ENCODE measurements around the gene TSPAN7. TPM values are rescaled to one million over a fixed set of nuclear protein-coding genes. Genes with fewer than 3 reads are reported as not detected.

The TSPAN7 gene
- total and polyA plus RNA-seq, 2 donors (not counting 3 experiments of a cell fraction or from before 2014, with no cell fraction given): 3.2 to 5.2 TPM

DNA sequence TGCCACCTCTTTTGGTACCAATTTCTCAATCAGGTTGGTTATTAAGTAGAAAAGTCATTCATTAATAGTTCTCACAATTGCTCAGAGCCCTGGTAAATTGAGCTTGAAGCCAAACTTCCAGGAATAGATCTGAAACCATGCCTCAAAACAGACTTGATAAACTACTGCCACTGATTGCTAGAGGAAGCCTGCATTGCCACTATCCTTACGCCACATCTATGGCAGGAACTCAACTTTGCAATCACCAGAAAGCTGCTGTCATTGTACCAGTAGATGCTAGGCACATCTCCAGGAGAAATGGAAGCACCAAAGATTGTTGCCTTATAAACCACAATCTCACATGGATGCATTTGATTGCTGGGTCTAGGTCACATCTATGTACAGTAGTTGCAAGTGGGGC, 21.6 kb upstream of the TSPAN7 start:
- Histone ChIP-seq H3K79me2 (ENCODE audit: control insufficient read depth, insufficient read depth, low read length) (no peaks in the 10 kb centered on the region), H3K4me1 (ENCODE audit: control insufficient read depth, extremely low read depth, insufficient read depth, low read length) (peaks cover 3% of the 10 kb centered on the region), H3K9ac (replicated peaks; ENCODE audit: extremely low read depth, insufficient read depth, low read length) (no peak overlapping the region), H3K4me2 (ENCODE audit: insufficient read depth, low read length) (no peak overlapping the region), H4K20me1 (replicated peaks; ENCODE audit: control insufficient read depth, extremely low read depth, insufficient read depth, low read length) (no peaks in the 10 kb centered on the region), H3K27ac (ENCODE audit: insufficient read depth, low read depth, low read length) (no peak overlapping the region), H3K36me3 (ENCODE audit: control insufficient read depth in 2 of 2, extremely low read depth in 1 of 2, insufficient read depth in 2 of 2, low read length in 2 of 2) (no peaks in the 10 kb centered on the region), H3K27me3 (ENCODE audit: control insufficient read depth in 2 of 2, insufficient read depth in 2 of 2, low read length in 2 of 2) (no peaks in the 10 kb centered on the region), H3K4me3 (replicated peaks in 1 of 3; ENCODE audit: insufficient read depth in 1 of 3, low read depth in 1 of 3, low read length in 3 of 3) (no peak overlapping the region), H3K9me3 (replicated peaks; ENCODE audit: control insufficient read depth, insufficient read depth, low read length) (no peaks in the 10 kb centered on the region), H2AFZ (ENCODE audit: low read depth, low read length) (no peak overlapping the region), H3K9me1 (replicated peaks; ENCODE audit: control insufficient read depth, extremely low read depth, insufficient read depth, low read length) (no peaks in the 10 kb centered on the region)
- dilution Hi-C loops (cut with MboI; ENCODE audit: extremely low pct_ligation_motif_present, low sequenced_read_pairs) (no loop called here), intact Hi-C loops (cut with micrococcal nuclease) (no loop called here)
- FAIRE-seq: no peak
- BruUV-seq (replicated peaks): no TSS peak
- ChIA-PET CTCF (no interaction called here), POLR2A (no interaction called here)
- TF ChIP-seq CTCF (IDR thresholded peaks at IDR 0.05; ENCODE audit: extremely low read depth in 1 of 2, insufficient read depth in 1 of 2, low read depth in 1 of 2, low read length in 2 of 2) (no peak), POLR2AphosphoS5 (IDR thresholded peaks at IDR 0.05; ENCODE audit: insufficient read depth, low read depth, low read length) (no peak), FOS (IDR thresholded peaks at IDR 0.05; ENCODE audit: borderline replicate concordance, insufficient read depth, low read length) (no peak), GATA2 (IDR thresholded peaks at IDR 0.05; ENCODE audit: insufficient read depth, insufficient read length, low read depth, low read length) (no peak), POLR2A (IDR thresholded peaks at IDR 0.05; ENCODE audit: low read depth, low read length) (no peak), EZH2 (IDR thresholded peaks at IDR 0.05; ENCODE audit: borderline replicate concordance, low read depth, low read length, severe bottlenecking) (no peak), MYC (IDR thresholded peaks at IDR 0.05; ENCODE audit: low read depth, low read length) (no peak), JUN (IDR thresholded peaks at IDR 0.05; ENCODE audit: borderline replicate concordance, insufficient read depth, insufficient read length, low read depth) (no peak)
- TF ChIP-seq, protein P1, sequence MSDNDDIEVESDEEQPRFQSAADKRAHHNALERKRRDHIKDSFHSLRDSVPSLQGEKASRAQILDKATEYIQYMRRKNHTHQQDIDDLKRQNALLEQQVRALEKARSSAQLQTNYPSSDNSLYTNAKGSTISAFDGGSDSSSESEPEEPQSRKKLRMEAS (IDR thresholded peaks at IDR 0.05; ENCODE audit: insufficient read depth, insufficient read length): no peak
- no peak for DNase-seq (ENCODE audit: low read depth, low spot score)
